Measurements from ENCODE around the gene ANP32D.
A peak's percentile ranks its signal among the peaks of the same experiment; 100 is the strongest.
"Not testable (repeated sequence)": the region's sequence is repeated elsewhere in the genome, so short reads cannot be mapped to it uniquely, and the experiment has no call there.

The ANP32D gene

GRCh38 chr12:48474497-48474896, 2.1 kb downstream of the ANP32D start:
- not testable (repeated sequence) for H3K4me3 Mint-ChIP-seq, H3K27ac Mint-ChIP-seq, H3K36me3 Mint-ChIP-seq, H3K4me1 Mint-ChIP-seq
- peaks cover 15% of the 10 kb centered on the region for H3K9me3 Mint-ChIP-seq
- H3K27me3 Mint-ChIP-seq: peaks cover 14% of the 10 kb centered on the region

GRCh38 chr12:48482198-48482597, 9.8 kb downstream of the ANP32D start, which contains the start of gene C12orf54:
C12orf54 (plus strand) TSS chr12:48482498; CDS start chr12:48483297, 799 bp downstream.
- Mint-ChIP-seq H3K4me1 (no peaks in the 10 kb centered on the region), H3K9me3 (no peaks in the 10 kb centered on the region), H3K36me3 (no peaks in the 10 kb centered on the region), H3K27ac (peak within 1 kb of the TSS; percentile 27), H3K4me3 (no peak within 1 kb of the TSS), H3K27me3 (peaks cover 5% of the 10 kb centered on the region)

- no peak overlapping the region for H3K4me3 Mint-ChIP-seq
- H3K27ac Mint-ChIP-seq: peak overlapping the region; percentile 27
- H3K9me3 Mint-ChIP-seq: no peaks in the 10 kb centered on the region
- H3K27me3 Mint-ChIP-seq: peaks cover 5% of the 10 kb centered on the region
- H3K4me1 Mint-ChIP-seq: no peaks in the 10 kb centered on the region
- no peaks in the 10 kb centered on the region for H3K36me3 Mint-ChIP-seq
Observed at GRCh38 chr12:48482930-48483329, 10.6 kb downstream of the ANP32D start.

- Mint-ChIP-seq H3K4me3 (no peak overlapping the region), H3K27ac (no peak overlapping the region), H3K36me3 (no peaks in the 10 kb centered on the region), H3K9me3 (no peaks in the 10 kb centered on the region), H3K4me1 (peaks cover 3% of the 10 kb centered on the region), H3K27me3 (peaks cover 3% of the 10 kb centered on the region)
Observed at GRCh38 chr12:48486261-48486660, 13.9 kb downstream of the ANP32D start.

GRCh38 chr12:48486679-48487078, 14.3 kb downstream of the ANP32D start:
- no peaks in the 10 kb centered on the region for H3K9me3 Mint-ChIP-seq
- H3K4me3 Mint-ChIP-seq: no peak overlapping the region
- no peak overlapping the region for H3K27ac Mint-ChIP-seq
- H3K27me3 Mint-ChIP-seq: peaks cover 3% of the 10 kb centered on the region
- H3K4me1 Mint-ChIP-seq: peaks cover 3% of the 10 kb centered on the region
- H3K36me3 Mint-ChIP-seq: no peaks in the 10 kb centered on the region

GRCh38 chr12:48489012-48489411, 16.7 kb downstream of the ANP32D start:
- Mint-ChIP-seq H3K27me3 (peaks cover 3% of the 10 kb centered on the region), H3K27ac (peak overlapping the region; percentile 15), H3K9me3 (no peaks in the 10 kb centered on the region), H3K4me3 (no peak overlapping the region), H3K4me1 (peaks cover 3% of the 10 kb centered on the region), H3K36me3 (no peaks in the 10 kb centered on the region)

GRCh38 chr12:48489456-48489855, 17.1 kb downstream of the ANP32D start:
- not testable (repeated sequence) for H3K36me3 Mint-ChIP-seq, H3K9me3 Mint-ChIP-seq, H3K4me1 Mint-ChIP-seq, H3K4me3 Mint-ChIP-seq, H3K27me3 Mint-ChIP-seq
- peak overlapping the region; percentile 15 for H3K27ac Mint-ChIP-seq

GRCh38 chr12:48500281-48500680, 27.9 kb downstream of the ANP32D start:
- not testable (repeated sequence) for H3K36me3 Mint-ChIP-seq, H3K27ac Mint-ChIP-seq, H3K4me3 Mint-ChIP-seq, H3K9me3 Mint-ChIP-seq, H3K27me3 Mint-ChIP-seq, H3K4me1 Mint-ChIP-seq

GRCh38 chr12:48506836-48507235, 34.5 kb downstream of the ANP32D start:
- H3K4me1 Mint-ChIP-seq, H3K9me3 Mint-ChIP-seq, H3K27ac Mint-ChIP-seq, H3K36me3 Mint-ChIP-seq, H3K4me3 Mint-ChIP-seq: not testable (repeated sequence)
- peaks cover 14% of the 10 kb centered on the region for H3K27me3 Mint-ChIP-seq

GRCh38 chr12:48508987-48509386, 36.6 kb downstream of the ANP32D start:
- peaks cover 8% of the 10 kb centered on the region for H3K4me1 Mint-ChIP-seq
- H3K27me3 Mint-ChIP-seq: peaks cover 9% of the 10 kb centered on the region
- no peak overlapping the region for H3K27ac Mint-ChIP-seq
- H3K36me3 Mint-ChIP-seq: peaks cover 2% of the 10 kb centered on the region
- no peak overlapping the region for H3K4me3 Mint-ChIP-seq
- H3K9me3 Mint-ChIP-seq: peaks cover 4% of the 10 kb centered on the region

GRCh38 chr12:48510111-48510510, 37.8 kb downstream of the ANP32D start:
- Mint-ChIP-seq H3K4me3 (no peak overlapping the region), H3K36me3 (peaks cover 4% of the 10 kb centered on the region), H3K4me1 (peaks cover 8% of the 10 kb centered on the region), H3K9me3 (peaks cover 7% of the 10 kb centered on the region), H3K27me3 (peaks cover 12% of the 10 kb centered on the region), H3K27ac (no peak overlapping the region)

GRCh38 chr12:48512855-48513254, 40.5 kb downstream of the ANP32D start:
- H3K4me3 Mint-ChIP-seq: no peak overlapping the region

GRCh38 chr12:48514728-48515127, 42.4 kb downstream of the ANP32D start:
- peaks cover 7% of the 10 kb centered on the region for H3K27me3 Mint-ChIP-seq
- peak overlapping the region; percentile 91 for H3K27ac Mint-ChIP-seq
- peaks cover 8% of the 10 kb centered on the region for H3K4me1 Mint-ChIP-seq
- H3K36me3 Mint-ChIP-seq: peaks cover 2% of the 10 kb centered on the region
- no peak overlapping the region for H3K4me3 Mint-ChIP-seq
- H3K9me3 Mint-ChIP-seq: peaks cover 8% of the 10 kb centered on the region

More at GRCh38 chr12:48512855-48513254, 40.5 kb downstream of the ANP32D start:
- Mint-ChIP-seq H3K27me3 (peaks cover 7% of the 10 kb centered on the region), H3K4me1 (peaks cover 8% of the 10 kb centered on the region), H3K36me3 (peaks cover 2% of the 10 kb centered on the region), H3K27ac (peak overlapping the region; percentile 77), H3K9me3 (peaks cover 8% of the 10 kb centered on the region)

GRCh38 chr12:48520381-48520780, 48.0 kb downstream of the ANP32D start:
- not testable (repeated sequence) for H3K4me3 Mint-ChIP-seq, H3K9me3 Mint-ChIP-seq, H3K36me3 Mint-ChIP-seq, H3K27ac Mint-ChIP-seq, H3K27me3 Mint-ChIP-seq, H3K4me1 Mint-ChIP-seq

Data from activated naive CD4-positive, alpha-beta T cell treated with anti-CD3 and anti-CD28 coated beads, Interleukin-2, amount 50 U/mL, for 24 hours (primary cell).